H9 (cell line): ENCODE results near the gene MRPL57. TPM values are rescaled to one million over a fixed set of nuclear protein-coding genes. Genes with fewer than 3 reads are reported as not detected.
"Not testable (repeated sequence)": the region's sequence is repeated elsewhere in the genome, so short reads cannot be mapped to it uniquely, and the experiment has no call there.

Experiments used
- DNase-seq: peaks from one replicate; pipeline ENCODE4 v3.0.0-alpha.2; 2017
- H2AFZ ChIP-seq: one replicate; pipeline ENCODE4 v1.6.1; 2013; ENCODE audit warnings: mild to moderate bottlenecking, low read length, control low read depth, moderate library complexity
- H2AK5ac ChIP-seq: 2 replicates; pipeline ENCODE4 v1.6.1; 2013; ENCODE audit warnings: low read length, control low read depth, mixed read lengths; ENCODE audit not compliant: insufficient read length
- H2BK120ac ChIP-seq: one replicate; pipeline ENCODE4 v1.6.1; 2013; ENCODE audit warnings: low read depth, mild to moderate bottlenecking, low read length, control low read depth, inconsistent platforms; ENCODE audit not compliant: poor library complexity, severe bottlenecking
- H2BK12ac ChIP-seq: 2 replicates; pipeline ENCODE4 v1.6.1; 2013; ENCODE audit warnings: low read length, control low read depth, mixed read lengths, low read depth; ENCODE audit not compliant: insufficient read length
- H2BK15ac ChIP-seq: 2 replicates; pipeline ENCODE4 v1.6.1; 2013; ENCODE audit warnings: low read depth, low read length, control low read depth
- H2BK20ac ChIP-seq: one replicate; pipeline ENCODE4 v1.6.1; 2013; ENCODE audit warnings: low read depth, mild to moderate bottlenecking, low read length, control low read depth, inconsistent platforms; ENCODE audit not compliant: poor library complexity, severe bottlenecking
- H2BK5ac ChIP-seq: 2 replicates; pipeline ENCODE4 v1.6.1; 2013; ENCODE audit warnings: low read length, control low read depth, mixed read lengths; ENCODE audit not compliant: insufficient read length
- H3K14ac ChIP-seq: 2 replicates; pipeline ENCODE4 v1.6.1; 2013; ENCODE audit warnings: low read length, control low read depth; ENCODE audit not compliant: insufficient read depth
- H3K18ac ChIP-seq: 2 replicates; pipeline ENCODE4 v1.6.1; 2013; ENCODE audit warnings: low read depth, mild to moderate bottlenecking, mixed read lengths, low read length, control low read depth; ENCODE audit not compliant: insufficient read length
- H3K23ac ChIP-seq: 2 replicates; pipeline ENCODE4 v1.6.1; 2013; ENCODE audit warnings: low read length, control low read depth, mixed read lengths, low read depth; ENCODE audit not compliant: insufficient read length
- H3K23me2 ChIP-seq: 2 replicates; pipeline ENCODE4 v1.6.1; 2013; ENCODE audit warnings: low read depth, mild to moderate bottlenecking, mixed read lengths, low read length, control low read depth; ENCODE audit not compliant: insufficient read length, poor library complexity, severe bottlenecking
- H3K27ac ChIP-seq: 2 replicates; pipeline ENCODE4 v1.5.1; 2013; ENCODE audit warnings: low read length, control low read depth, mixed read lengths, low read depth; ENCODE audit not compliant: insufficient read length
- H3K27me3 ChIP-seq: 2 replicates; pipeline ENCODE4 v1.6.1; 2013; ENCODE audit warnings: low read length, control low read depth, inconsistent platforms; ENCODE audit not compliant: insufficient read depth
- H3K4ac ChIP-seq: 2 replicates; pipeline ENCODE4 v1.6.1; 2013; ENCODE audit warnings: low read depth, mild to moderate bottlenecking, control low read depth, inconsistent platforms, low read length, moderate library complexity
- H3K4me1 ChIP-seq: 2 replicates; pipeline ENCODE4 v1.6.1; 2013; ENCODE audit warnings: low read length, control low read depth, inconsistent platforms; ENCODE audit not compliant: insufficient read depth
- H3K4me2 ChIP-seq: 2 replicates; pipeline ENCODE4 v1.6.1; 2013; ENCODE audit warnings: low read length, control low read depth, mixed read lengths; ENCODE audit not compliant: insufficient read length, insufficient read depth
- H3K56ac ChIP-seq: 2 replicates; pipeline ENCODE4 v1.6.1; 2013; ENCODE audit warnings: low read depth, mild to moderate bottlenecking, mixed read lengths, low read length, control low read depth; ENCODE audit not compliant: insufficient read length
- H3K79me1 ChIP-seq: 2 replicates; pipeline ENCODE4 v1.6.1; 2013; ENCODE audit warnings: low read depth, mild to moderate bottlenecking, moderate library complexity, low read length, control low read depth, inconsistent platforms; ENCODE audit not compliant: insufficient read depth, poor library complexity, severe bottlenecking
- H3K79me2 ChIP-seq: 2 replicates; pipeline ENCODE4 v1.6.1; 2013; ENCODE audit warnings: low read length, control low read depth, inconsistent platforms; ENCODE audit not compliant: insufficient read depth
- H3K9ac ChIP-seq: 2 replicates; pipeline ENCODE4 v1.6.1; 2013; ENCODE audit warnings: low read length, control low read depth, mixed read lengths; ENCODE audit not compliant: insufficient read length; ENCODE audit errors: extremely low read depth
- H3K9me3 ChIP-seq: one replicate; pipeline ENCODE4 v1.6.1; 2013; ENCODE audit warnings: low read depth, low read length, inconsistent platforms; ENCODE audit not compliant: control insufficient read depth
- H3T11ph ChIP-seq: one replicate; pipeline ENCODE4 v1.6.1; 2013; ENCODE audit warnings: mild to moderate bottlenecking, low read length, control low read depth, inconsistent platforms
- H4K20me1 ChIP-seq: one replicate; pipeline ENCODE4 v1.6.1; 2013; ENCODE audit not compliant: control insufficient read depth, insufficient read length, insufficient read depth
- H4K5ac ChIP-seq: 2 replicates; pipeline ENCODE4 v1.6.1; 2013; ENCODE audit warnings: low read depth, mild to moderate bottlenecking, mixed read lengths, low read length, control low read depth; ENCODE audit not compliant: insufficient read length
- H4K8ac ChIP-seq: replicated peaks from 2 replicates; pipeline ENCODE4 v1.6.1; 2013; ENCODE audit warnings: low read length, control low read depth, mixed read lengths, low read depth; ENCODE audit not compliant: insufficient read length
- H4K91ac ChIP-seq: 2 replicates; pipeline ENCODE4 v1.6.1; 2013; ENCODE audit warnings: low read depth, mild to moderate bottlenecking, moderate library complexity, mixed read lengths, low read length, control low read depth; ENCODE audit not compliant: insufficient read length
- H3K27ac Mint-ChIP-seq, 3 experiments: 2 replicates in 2 of 3; 3 replicates in 1 of 3; pipeline ENCODE4 v1.8.0; 2020 to 2021; ENCODE audit warnings: mixed read lengths in 3 of 3, mild to moderate bottlenecking in 1 of 3, moderate library complexity in 1 of 3
- H3K27me3 Mint-ChIP-seq: 2 replicates; pipeline ENCODE4 v1.8.0; 2021; ENCODE audit warnings: low read depth, mild to moderate bottlenecking, moderate library complexity, mixed read lengths
- H3K36me3 Mint-ChIP-seq, 3 experiments: 2 replicates in 2 of 3; 3 replicates in 1 of 3; pipeline ENCODE4 v1.8.0; 2020 to 2021; ENCODE audit warnings: low read depth in 3 of 3, mixed read lengths in 3 of 3; ENCODE audit not compliant: insufficient read depth in 1 of 3
- H3K4me1 Mint-ChIP-seq, 2 experiments: 2 replicates each; pipeline ENCODE4 v1.8.0; 2020; ENCODE audit warnings: mixed read lengths in 2 of 2
- H3K4me3 Mint-ChIP-seq, 2 experiments: 2 replicates in 1 of 2; 3 replicates in 1 of 2; pipeline ENCODE4 v1.8.0; 2020 to 2021; ENCODE audit warnings: mild to moderate bottlenecking in 2 of 2, mixed read lengths in 2 of 2, moderate library complexity in 1 of 2
- H3K9me3 Mint-ChIP-seq, 2 experiments: 2 replicates in 1 of 2; 3 replicates in 1 of 2; pipeline ENCODE4 v1.8.0; 2020; ENCODE audit warnings: mild to moderate bottlenecking in 2 of 2, mixed read lengths in 2 of 2, moderate library complexity in 1 of 2
- whole genome bisulfite sequencing: extraction: QIAGEN DNeasy Blood & Tissue Kit; methylation state at CpG from one replicate; pipeline ENCODE4 v1.1.7; 2013; ENCODE audit warnings: missing lambda C conversion rate, low lambda C conversion rate, mixed read lengths; ENCODE audit not compliant: insufficient read length; ENCODE audit errors: extremely low coverage; 5-methylcytosine and 5-hydroxymethylcytosine counted together
- total RNA-seq: library from RNA; stranded (reverse); gene quantifications from 2 replicates; pipeline ENCODE4 v1.2.1, GENCODE V29; 2021

The MRPL57 gene
- total RNA-seq, 1 experiment from 2014 or later: 33.2 TPM

DNA sequence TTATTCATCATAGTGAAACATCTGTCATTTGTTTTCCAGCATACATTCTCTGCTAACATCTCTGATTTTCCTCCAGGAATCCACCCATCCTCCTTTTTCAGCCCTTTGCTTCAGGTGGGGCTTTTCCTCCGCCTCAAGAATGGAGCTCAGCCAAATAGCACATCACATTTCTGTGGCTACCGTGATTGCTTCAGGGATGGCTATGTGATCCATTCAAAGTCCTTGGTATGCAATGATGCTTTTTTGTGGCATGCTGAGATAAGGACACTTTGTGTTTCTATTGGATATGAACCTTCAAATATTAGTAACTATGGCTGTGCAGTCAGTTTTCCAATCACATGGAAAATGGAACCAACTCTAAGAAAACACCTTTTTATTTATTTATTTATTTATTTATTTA is 18.3 kb downstream of the MRPL57 start:
- H3K27ac ChIP-seq, H3K79me2 ChIP-seq, H2BK12ac ChIP-seq, H3K27me3 Mint-ChIP-seq, H3K36me3 Mint-ChIP-seq, H3K27ac Mint-ChIP-seq, H3K4ac ChIP-seq, H4K5ac ChIP-seq, H4K8ac ChIP-seq, H2BK20ac ChIP-seq, H2BK5ac ChIP-seq, H3K4me2 ChIP-seq, H2BK120ac ChIP-seq, H3K9ac ChIP-seq, H3K56ac ChIP-seq, H4K20me1 ChIP-seq, H2BK15ac ChIP-seq, H2AFZ ChIP-seq, H4K91ac ChIP-seq, H3K9me3 ChIP-seq, H3K14ac ChIP-seq, H2AK5ac ChIP-seq, H3K4me3 Mint-ChIP-seq, H3K23ac ChIP-seq, DNase-seq, H3K4me1 Mint-ChIP-seq, H3K23me2 ChIP-seq, H3K27me3 ChIP-seq, H3K4me1 ChIP-seq, H3T11ph ChIP-seq, H3K79me1 ChIP-seq, H3K18ac ChIP-seq: not testable (repeated sequence)
- H3K9me3 Mint-ChIP-seq: peaks cover 15% of the 10 kb centered on the region in 2 experiments
- no CpG with 5 or more reads among the region's 2 CpGs for WGBS

DNA sequence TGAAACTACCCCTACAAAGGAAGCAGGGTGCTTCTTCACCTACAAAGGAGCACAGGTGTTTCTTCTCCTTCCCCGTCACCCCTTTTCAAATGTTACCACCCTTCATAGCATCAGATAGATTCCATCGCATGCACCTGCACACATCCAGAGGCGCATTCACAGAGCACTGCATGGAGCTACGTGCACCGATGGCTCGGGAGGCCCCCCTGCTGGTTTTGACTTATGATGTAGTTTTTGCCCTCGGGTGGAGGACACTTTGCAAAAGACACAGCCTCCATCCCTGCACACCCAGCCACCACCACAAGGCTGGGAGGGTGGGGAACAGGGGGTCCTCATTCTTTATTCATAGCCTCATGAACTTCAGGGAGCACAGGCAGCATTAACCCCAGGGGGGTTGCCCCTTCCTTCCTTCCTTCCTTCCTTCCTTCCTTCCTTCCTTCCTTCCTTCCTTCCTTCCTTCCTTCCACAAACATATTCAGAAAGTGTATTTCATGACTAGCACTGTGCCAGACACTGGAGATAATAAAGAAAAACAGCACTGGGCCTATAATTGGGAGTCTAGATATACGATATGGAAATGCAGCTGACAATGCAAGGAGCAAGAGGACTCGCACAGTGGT is 21.3 kb downstream of the MRPL57 start:
- H3K23ac ChIP-seq, H3K23me2 ChIP-seq, H3K27me3 Mint-ChIP-seq, H3K27me3 ChIP-seq, H2BK5ac ChIP-seq, H3K4me1 ChIP-seq, H3T11ph ChIP-seq, DNase-seq, H3K4ac ChIP-seq, H3K18ac ChIP-seq, H3K79me2 ChIP-seq, H4K91ac ChIP-seq, H2BK12ac ChIP-seq, H2AK5ac ChIP-seq, H3K4me2 ChIP-seq, H2BK120ac ChIP-seq, H3K4me1 Mint-ChIP-seq, H2BK15ac ChIP-seq, H3K4me3 Mint-ChIP-seq, H2AFZ ChIP-seq, H2BK20ac ChIP-seq, H3K9ac ChIP-seq, H3K27ac ChIP-seq, H4K20me1 ChIP-seq, H4K8ac ChIP-seq, H3K27ac Mint-ChIP-seq, H3K14ac ChIP-seq, H3K56ac ChIP-seq, H4K5ac ChIP-seq, H3K79me1 ChIP-seq: not testable (repeated sequence)
- H3K9me3 Mint-ChIP-seq: peaks cover 39 to 43% of the 10 kb centered on the region in 2 experiments
- H3K9me3 ChIP-seq: peaks cover 20% of the 10 kb centered on the region
- H3K36me3 Mint-ChIP-seq: peaks cover 17 to 32% (median 22%) of the 10 kb centered on the region in 3 experiments
- no CpG with 5 or more reads among the region's 9 CpGs for WGBS
